Suppressor macrophage (primary cell): ENCODE data around the gene RBBP4.
"Not testable (repeated sequence)": the region's sequence is repeated elsewhere in the genome, so short reads cannot be mapped to it uniquely, and the experiment has no call there.

Experiments used
- DNase-seq, 4 experiments: peaks; one replicate each; pipeline ENCODE4 v3.0.0-alpha.2; 2020 to 2022
- total RNA-seq, 17 experiments: gene quantifications; one replicate each; lab custom pipeline; 2026; ENCODE audit warnings: mixed read lengths in 6 of 17, inconsistent platforms in 3 of 17; lab: John Stamatoyannopoulos, UW

RBBP4 gene
- total RNA-seq = 53.7 to 187 (median 120) reads per million in 17 experiments

GRCh38 chr1:32650752-32651460, at the start of gene RBBP4:
Gene RBBP4, plus strand, starts transcription at chr1:32651208. Its CDS starts 99 bp downstream, at chr1:32651307.
- DNase-seq = peak; percentile 99 to 100 (median 99)

DNA sequence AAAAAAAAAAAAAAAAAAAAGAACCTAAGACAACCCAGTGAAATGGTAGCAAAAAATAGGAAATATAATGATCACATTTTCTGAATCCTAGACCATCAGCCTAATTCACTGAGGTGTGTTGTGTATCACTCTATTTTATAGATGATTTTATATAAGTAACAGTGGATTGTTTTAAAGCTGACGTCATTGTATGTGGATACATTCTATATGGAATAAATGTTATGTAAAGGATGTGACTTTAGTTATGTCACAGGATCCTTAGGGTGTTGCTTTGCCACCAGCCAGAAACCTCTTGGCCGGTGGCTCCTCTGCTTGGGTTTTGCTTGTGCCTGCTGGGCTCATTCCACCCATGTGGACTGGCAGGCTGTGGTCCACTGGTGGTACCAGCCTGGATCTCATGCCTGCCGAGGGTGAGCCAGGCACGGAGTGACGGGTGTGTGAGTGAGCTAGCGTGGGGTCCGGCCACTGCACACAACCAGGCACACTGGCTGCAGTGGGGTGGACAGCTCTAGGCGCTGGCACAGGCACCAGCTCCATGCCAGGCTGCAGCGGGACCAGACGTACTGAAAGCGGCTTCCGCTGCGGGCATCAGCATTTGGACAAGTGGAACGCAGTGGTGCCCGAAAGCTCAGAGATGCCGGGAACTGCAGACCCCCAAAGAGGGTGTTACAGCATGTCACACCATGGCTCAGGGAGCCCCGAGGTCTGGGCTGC, 45.1 kb upstream of the RBBP4 start:
- no peak for DNase-seq

DNA sequence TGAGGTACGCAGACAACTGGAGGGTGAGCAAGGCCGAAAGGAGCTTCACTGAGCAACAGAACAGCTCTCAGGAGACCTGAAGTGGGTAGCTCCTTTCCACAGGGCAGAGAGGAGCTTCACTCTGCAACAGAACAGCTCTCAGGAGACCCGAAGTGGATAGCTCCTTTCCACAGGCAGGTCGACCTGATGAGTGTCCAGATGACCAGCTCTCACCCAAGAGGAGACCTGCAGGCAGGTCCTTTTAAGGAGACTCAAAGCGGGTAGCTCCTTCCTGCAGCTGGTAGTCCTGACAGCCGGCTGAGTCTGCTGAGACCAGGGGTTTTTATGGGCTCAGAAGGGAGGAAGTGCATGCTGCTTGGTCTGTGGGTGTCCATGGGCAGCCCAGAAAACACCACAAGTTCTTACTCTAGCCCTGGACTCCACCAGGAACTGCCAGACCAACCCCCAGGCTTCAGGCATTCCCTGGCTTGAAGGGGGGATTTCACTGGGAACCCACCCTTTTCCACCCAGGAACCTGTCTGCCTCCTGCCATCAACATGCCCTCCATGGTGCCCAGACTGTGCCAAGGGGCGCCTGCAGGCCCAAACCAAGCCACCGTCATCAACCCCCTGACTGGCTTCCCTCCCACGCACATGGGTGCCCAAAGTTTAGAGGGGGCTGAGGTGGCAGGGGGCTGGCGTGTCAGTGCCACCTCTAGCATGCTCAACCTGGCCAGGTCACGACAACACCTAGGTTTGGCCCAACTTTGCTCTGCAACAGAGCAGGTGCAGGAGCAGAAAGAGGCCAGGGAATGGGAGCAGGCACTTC, 44.2 kb upstream of the RBBP4 start:
- DNase-seq = peak in 3 of 4 experiments; percentile 23 to 57 (median 26)

- no peak for DNase-seq
These were observed 41.8 kb upstream of the RBBP4 start for GRCh38 chr1:32609180-32609579.

DNA sequence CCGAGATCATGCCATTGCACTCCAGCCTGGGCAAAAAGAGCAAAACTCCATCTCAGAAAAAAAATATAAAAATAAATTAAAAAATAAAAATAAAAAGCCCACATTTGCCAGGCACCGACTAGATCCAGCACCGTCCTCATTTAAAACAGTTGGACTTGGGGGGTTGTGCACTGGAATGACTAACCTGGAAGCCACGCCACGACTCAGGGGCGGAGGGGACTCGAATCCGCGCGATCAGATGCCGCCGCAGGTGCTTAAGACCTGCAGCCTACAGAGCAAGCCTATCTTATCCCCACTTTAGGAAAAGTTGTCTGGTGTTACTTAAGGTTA, 39.2 kb upstream of the RBBP4 start:
- no peak for DNase-seq

DNA sequence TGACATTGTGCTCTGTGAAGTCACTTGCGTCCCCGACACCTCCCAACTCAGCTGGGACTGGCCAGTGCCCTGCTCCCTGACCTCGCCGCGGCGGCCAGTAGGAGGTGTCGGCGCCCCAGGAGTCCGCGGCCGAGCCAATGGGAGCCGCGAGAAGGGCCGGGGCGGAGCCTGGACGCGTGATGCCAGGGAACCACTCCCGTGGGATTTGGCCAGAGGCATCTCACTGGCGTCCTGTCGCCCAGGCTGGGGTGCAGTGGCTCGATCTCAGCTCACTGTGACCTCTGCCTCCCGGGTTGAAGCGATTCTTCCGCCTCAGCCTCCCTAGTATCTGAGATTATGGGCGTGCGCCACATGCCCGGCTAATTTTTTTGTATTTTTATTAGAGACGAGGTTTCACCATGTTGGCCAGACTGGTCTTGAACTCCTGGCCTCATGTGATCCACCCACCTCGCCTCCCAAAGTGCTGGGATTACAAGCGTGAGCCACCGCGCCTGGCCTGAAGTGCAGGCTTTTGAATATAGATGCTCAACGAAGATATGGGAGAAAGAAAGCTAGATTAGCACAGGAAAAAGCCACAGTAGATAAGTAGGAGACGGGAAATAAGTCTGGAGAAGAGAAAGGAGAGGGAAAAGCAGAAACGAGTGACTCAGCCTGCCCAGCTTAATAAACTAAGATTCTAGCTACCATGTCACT, 38.7 kb upstream of the RBBP4 start:
- DNase-seq = peak; percentile 93 to 97 (median 95)

DNA sequence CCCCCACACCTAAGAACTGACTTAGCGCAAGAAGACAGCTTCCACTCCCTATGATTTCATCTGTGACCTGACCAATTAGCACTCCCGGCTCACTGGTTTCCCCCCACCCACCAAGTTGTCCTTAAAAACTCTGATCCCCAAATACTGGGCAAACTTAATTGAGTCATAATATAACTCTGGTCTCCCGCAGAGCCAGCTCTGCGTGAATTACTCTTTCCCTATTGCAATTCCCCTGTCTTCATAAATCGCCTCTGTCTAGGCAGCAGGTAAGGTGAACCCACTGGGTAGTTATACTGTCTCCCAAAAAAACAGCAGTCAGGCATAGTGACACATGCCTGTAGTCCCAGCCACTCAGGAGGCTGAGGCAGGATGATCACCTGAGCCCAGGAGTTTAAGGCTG, 37.5 kb upstream of the RBBP4 start:
- DNase-seq = no peak

DNA sequence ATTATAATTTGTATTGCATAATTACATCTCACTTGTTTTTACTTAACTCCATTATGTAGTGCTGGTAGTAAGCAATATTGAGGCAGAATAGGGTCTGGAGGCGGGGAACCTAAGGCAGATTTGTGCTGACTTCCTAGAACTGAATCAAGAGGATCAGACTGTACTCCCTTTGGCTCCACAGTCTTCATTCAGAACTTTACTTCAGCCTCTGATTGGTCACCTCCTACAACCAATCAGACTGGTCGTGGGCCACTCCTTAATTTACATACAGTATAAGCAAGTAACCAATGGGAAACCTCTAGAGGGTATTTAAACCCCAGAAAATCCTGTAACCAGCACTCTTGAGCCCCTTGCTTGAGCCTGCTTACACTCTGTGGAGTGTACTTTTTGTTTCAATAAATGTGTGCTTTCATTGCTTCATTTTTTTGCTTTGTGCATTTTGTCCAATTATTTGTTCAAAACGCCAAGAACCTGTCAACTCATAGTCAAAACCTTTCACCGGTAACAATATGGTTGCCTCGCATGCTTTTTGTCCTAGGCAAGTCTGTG, 32.3 kb upstream of the RBBP4 start:
- DNase-seq = no peak

DNA sequence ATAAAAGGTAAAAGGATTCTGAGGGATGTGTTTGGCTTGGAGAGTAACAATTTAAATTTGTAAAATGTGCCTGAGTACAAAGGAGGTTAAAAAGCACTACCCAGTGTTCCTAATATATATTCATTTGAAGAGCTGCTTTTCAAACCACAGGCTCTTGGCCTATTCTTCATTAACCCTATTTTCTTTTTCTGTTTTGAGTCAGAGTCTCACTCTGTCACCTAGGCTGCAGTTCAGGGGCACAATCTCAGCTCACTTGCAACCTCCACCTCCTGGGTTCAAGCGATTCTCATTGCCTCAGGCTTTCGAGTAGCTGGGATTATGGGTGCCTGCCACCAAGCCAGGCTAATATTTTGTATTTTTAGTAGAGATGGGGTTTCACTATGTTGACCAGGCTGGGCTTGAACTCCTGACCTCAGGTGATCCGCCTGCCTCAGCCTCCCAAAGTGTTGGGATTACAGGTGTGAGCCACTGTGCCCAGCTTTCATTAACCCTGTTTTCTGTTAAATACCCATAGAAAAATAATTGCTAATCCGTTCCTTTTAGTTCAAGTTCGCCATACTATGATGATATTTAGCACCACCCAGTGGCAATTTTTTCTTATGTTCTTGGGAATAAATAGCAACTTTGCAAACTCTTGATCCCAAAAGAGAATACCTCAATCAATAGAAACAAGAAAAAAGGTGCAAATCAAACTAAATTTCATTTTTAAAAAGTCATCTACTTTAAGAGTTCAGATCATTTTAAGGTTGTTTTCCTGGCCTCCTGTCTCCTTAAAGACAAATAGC, 31.1 kb upstream of the RBBP4 start:
- DNase-seq = peak in 2 of 4 experiments; percentile 33

GRCh38 chr1:32622205-32622604, 28.8 kb upstream of the RBBP4 start:
- no peak for DNase-seq

- no peak for DNase-seq
These were observed 28.0 kb upstream of the RBBP4 start for GRCh38 chr1:32622806-32623681.

DNA sequence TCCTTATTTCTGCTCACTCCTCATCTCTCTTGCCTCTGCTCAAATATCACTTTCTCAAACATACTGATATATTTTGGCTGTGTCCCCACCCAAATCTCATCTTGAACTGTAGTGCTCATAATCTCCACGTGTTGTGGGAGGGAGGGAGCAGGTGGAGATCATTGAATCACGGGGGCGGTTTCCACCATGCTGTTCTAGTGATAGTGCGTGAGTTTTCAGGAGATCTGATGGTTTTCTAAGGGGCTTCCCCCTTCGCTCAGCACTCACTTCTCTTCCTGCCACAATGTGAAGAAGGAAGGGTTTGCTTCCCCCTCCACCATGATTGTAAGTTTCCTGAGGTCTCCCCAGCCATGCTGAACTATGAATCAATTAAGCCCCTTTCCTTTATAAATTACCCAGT, 27.2 kb upstream of the RBBP4 start:
- peak in 1 of 4 experiments; percentile 3 for DNase-seq

DNA sequence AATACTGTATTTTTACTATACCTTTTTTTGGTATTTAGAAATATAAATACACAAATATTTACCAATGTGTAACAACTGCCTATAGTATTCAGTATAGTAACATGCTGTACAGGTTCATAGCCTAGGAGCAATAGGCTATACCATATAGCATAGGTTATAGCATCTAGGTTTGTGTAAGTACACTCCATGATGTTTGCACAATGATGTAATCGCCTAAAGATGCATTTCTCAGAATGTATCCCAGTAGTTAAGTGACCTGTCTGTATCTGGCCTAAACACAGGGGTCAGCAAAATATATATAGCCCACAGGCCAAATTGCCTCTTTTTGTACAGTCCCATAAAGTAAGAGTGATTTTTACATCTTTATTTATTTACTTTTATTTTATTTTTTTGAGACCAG, 24.8 kb upstream of the RBBP4 start:
- no peak for DNase-seq

- DNase-seq = peak in 2 of 4 experiments; percentile 11 to 43
These were observed 23.3 kb upstream of the RBBP4 start for GRCh38 chr1:32627596-32628162.

GRCh38 chr1:32630173-32630572, 20.8 kb upstream of the RBBP4 start:
- DNase-seq = not testable (repeated sequence)

- DNase-seq = no peak
These were observed 18.2 kb upstream of the RBBP4 start for GRCh38 chr1:32632829-32633228.

DNA sequence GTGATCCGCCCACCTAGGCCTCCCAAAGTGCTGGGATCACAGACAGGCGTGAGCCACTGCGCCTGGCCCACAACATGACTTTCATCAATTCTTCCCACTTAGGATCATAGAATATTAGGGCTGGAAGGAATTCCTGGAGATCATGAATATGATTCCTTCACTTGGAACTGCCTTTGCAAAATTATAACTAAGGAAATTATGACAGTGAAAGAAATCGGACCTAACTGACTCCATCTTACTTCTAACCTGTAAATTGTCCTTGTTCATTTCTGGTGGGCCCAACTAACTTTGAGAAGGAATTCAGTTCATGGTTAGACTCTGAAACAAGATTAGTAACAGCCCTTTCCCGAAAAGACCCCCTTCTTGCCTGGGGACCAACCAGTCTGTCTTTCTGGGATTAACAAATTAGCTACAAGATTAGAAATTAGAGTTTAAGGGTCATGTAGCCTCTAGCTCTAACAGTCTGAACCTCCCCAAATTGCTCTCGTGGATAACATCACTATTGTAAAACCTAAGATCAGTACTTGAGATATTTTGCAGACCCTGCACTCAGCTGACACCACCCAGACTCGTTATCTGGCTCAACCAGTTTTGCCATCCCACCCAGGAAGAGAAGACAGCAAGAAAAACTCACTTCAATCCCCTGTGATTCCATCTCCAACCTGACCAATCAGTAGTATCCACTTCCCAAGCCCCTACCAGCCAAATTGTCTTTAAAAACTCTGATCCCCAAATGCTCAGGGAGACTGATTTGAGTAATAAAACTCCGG, 15.3 kb upstream of the RBBP4 start:
- no peak for DNase-seq

DNA sequence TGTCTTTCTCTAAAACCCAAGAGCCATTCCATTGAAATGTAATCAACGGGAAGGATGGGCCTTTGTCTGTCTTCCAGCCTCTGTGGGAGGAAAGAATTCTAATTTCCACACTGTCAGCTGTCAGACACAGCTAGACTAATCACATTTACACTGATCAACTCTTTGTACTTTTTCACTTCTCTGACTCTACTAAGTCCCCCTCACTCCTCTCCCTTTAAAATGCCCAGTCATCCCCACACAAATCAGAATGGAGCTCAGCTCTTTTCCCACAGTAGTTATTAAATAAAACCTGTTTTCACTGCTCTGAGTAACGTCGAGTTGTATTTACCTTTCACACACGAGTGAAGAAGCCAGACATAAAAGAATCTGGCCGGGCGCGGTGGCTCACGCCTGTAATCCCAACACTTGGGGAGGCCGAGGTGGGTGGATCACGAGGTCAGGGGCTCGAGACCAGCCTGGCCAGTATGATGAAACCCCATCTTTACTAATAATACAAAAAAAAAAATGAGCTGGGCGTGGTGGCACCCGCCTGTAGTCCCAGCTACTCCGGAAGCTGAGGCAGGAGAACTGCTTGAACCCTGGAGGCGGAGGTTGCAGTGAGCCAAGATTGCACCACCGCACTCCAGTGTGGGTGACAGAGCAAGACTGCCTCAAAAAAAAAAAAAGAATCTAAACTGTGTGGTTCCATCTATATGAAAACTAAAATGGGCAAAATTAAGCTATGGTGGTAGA, 13.9 kb upstream of the RBBP4 start:
- peak in 3 of 4 experiments; percentile 30 to 78 (median 59) for DNase-seq
